WTC11 (cell line): Measurements from ENCODE around the gene PDAP1. TPM values are rescaled to one million over a fixed set of nuclear protein-coding genes. Genes with fewer than 3 reads are reported as not detected.

Experiments
- ATAC-seq: fragments of 200-7000 bp; cut with Tn5 transposase; 2 replicates; pipeline ENCODE4 v1.10.0; 2021; ENCODE audit warnings: mild to moderate bottlenecking, moderate library complexity
- CTCF ChIA-PET: fragments of 300-600 bp; sonication (Branson Sonifier 250); formaldehyde crosslinking; loops from one replicate; lab custom pipeline; 2021; ENCODE audit warnings: antibody characterized with exemption; lab: Charles Lee
- POLR2A ChIA-PET: fragments of 350-600 bp; sonication (Branson Sonifier 250); formaldehyde crosslinking; loops from one replicate; lab custom pipeline; 2021; ENCODE audit warnings: antibody characterized with exemption; lab: Charles Lee
- DNase-seq: peaks from one replicate; pipeline ENCODE4 v3.0.0; 2021; ENCODE audit warnings: low spot score
- H3K27ac Mint-ChIP-seq: 2 replicates; pipeline ENCODE4 v1.8.0; 2021; ENCODE audit warnings: mixed read lengths
- H3K27me3 Mint-ChIP-seq: 2 replicates; pipeline ENCODE4 v1.8.0; 2021; ENCODE audit warnings: low read depth, mild to moderate bottlenecking, moderate library complexity, mixed read lengths
- H3K36me3 Mint-ChIP-seq: 2 replicates; pipeline ENCODE4 v1.8.0; 2021; ENCODE audit warnings: mixed read lengths
- H3K4me1 Mint-ChIP-seq: 2 replicates; pipeline ENCODE4 v1.8.0; 2022; ENCODE audit warnings: mixed read lengths
- H3K4me3 Mint-ChIP-seq: 2 replicates; pipeline ENCODE4 v1.8.0; 2021; ENCODE audit warnings: mild to moderate bottlenecking, moderate library complexity, mixed read lengths
- H3K9me3 Mint-ChIP-seq: 2 replicates; pipeline ENCODE4 v1.8.0; 2021; ENCODE audit warnings: mixed read lengths
- ATF1 ChIP-seq: sonication (generic); formaldehyde crosslinking; IDR thresholded peaks from 2 replicates; pipeline ENCODE4 v1.8.1; 2023; ENCODE audit warnings: mild to moderate bottlenecking, moderate library complexity, missing genetic modification reagents
- ATF3 ChIP-seq: sonication (generic); formaldehyde crosslinking; conservative IDR thresholded peaks from 2 replicates; pipeline ENCODE4 v1.8.1; 2022; ENCODE audit warnings: mild to moderate bottlenecking, missing genetic modification reagents
- CREB1 ChIP-seq: sonication (generic); formaldehyde crosslinking; IDR thresholded peaks from 2 replicates; pipeline ENCODE4 v1.8.0; 2023; ENCODE audit warnings: mild to moderate bottlenecking, missing genetic modification reagents
- E2F5 ChIP-seq: sonication (generic); formaldehyde crosslinking; IDR thresholded peaks from 2 replicates; pipeline ENCODE4 v1.8.1; 2022; ENCODE audit warnings: mild to moderate bottlenecking, moderate library complexity, missing genetic modification reagents
- ELF4 ChIP-seq: sonication (generic); formaldehyde crosslinking; IDR thresholded peaks from 2 replicates; pipeline ENCODE4 v1.8.1; 2022; ENCODE audit warnings: low read depth, mild to moderate bottlenecking, moderate library complexity, missing genetic modification reagents
- FOXP1 ChIP-seq: sonication (generic); formaldehyde crosslinking; IDR thresholded peaks from 2 replicates; pipeline ENCODE4 v1.8.0; 2022; ENCODE audit warnings: missing genetic modification reagents, mild to moderate bottlenecking, moderate library complexity, borderline replicate concordance
- GABPB1 ChIP-seq: sonication (generic); formaldehyde crosslinking; IDR thresholded peaks from 2 replicates; pipeline ENCODE4 v1.8.1; 2023; ENCODE audit warnings: mild to moderate bottlenecking, missing genetic modification reagents
- HMGXB4 ChIP-seq: sonication (generic); formaldehyde crosslinking; IDR thresholded peaks from 2 replicates; pipeline ENCODE4 v1.8.1; 2023; ENCODE audit warnings: mild to moderate bottlenecking, moderate library complexity, missing genetic modification reagents
- IRF2 ChIP-seq: sonication (generic); formaldehyde crosslinking; IDR thresholded peaks from 2 replicates; pipeline ENCODE4 v1.8.0; 2022; ENCODE audit warnings: low read depth, missing genetic modification reagents, borderline replicate concordance
- KAT7 ChIP-seq: sonication (generic); formaldehyde crosslinking; IDR thresholded peaks from 2 replicates; pipeline ENCODE4 v1.8.1; 2023; ENCODE audit warnings: missing genetic modification reagents, mild to moderate bottlenecking, borderline replicate concordance
- NFATC4 ChIP-seq: fragments of 250-450 bp; sonication (Bioruptor Pico); IDR thresholded peaks from 2 replicates; pipeline ENCODE4 v1.9.0; 2021; ENCODE audit warnings: mild to moderate bottlenecking
- ZBTB21 ChIP-seq: sonication (generic); formaldehyde crosslinking; IDR thresholded peaks from 2 replicates; pipeline ENCODE4 v1.8.1; 2023; ENCODE audit warnings: mild to moderate bottlenecking, missing genetic modification reagents, borderline replicate concordance
- ZMAT4 ChIP-seq: fragments of 250-450 bp; sonication (Bioruptor Pico); IDR thresholded peaks from 2 replicates; pipeline ENCODE4 v1.9.0; 2021; ENCODE audit warnings: mild to moderate bottlenecking
- ZNF281 ChIP-seq: sonication (generic); formaldehyde crosslinking; IDR thresholded peaks from 2 replicates; pipeline ENCODE4 v1.8.0; 2023; ENCODE audit warnings: mild to moderate bottlenecking, missing genetic modification reagents
- ZNF317 ChIP-seq: sonication (generic); formaldehyde crosslinking; IDR thresholded peaks from 2 replicates; pipeline ENCODE4 v1.8.1; 2023; ENCODE audit warnings: low read depth, mild to moderate bottlenecking, moderate library complexity, missing genetic modification reagents, borderline replicate concordance
- ZNF416 ChIP-seq: fragments of 250-450 bp; sonication (Bioruptor Pico); IDR thresholded peaks from 2 replicates; pipeline ENCODE4 v1.9.0; 2021; ENCODE audit warnings: mild to moderate bottlenecking, inconsistent platforms
- total RNA-seq: library from RNA; stranded (reverse); gene quantifications from 3 replicates; pipeline ENCODE4 v1.2.3, GENCODE V29; 2021
- TF ChIP-seq, protein P1 (sequence below): sonication (generic); formaldehyde crosslinking; IDR thresholded peaks from 2 replicates; pipeline ENCODE4 v1.8.1; 2022; ENCODE audit warnings: low read depth, mild to moderate bottlenecking, moderate library complexity, missing genetic modification reagents, borderline replicate concordance
- TF ChIP-seq, protein P2 (sequence below): fragments of 250-450 bp; sonication (Bioruptor Pico); IDR thresholded peaks from 2 replicates; pipeline ENCODE4 v1.8.0; 2021; ENCODE audit warnings: mild to moderate bottlenecking
- TF ChIP-seq, protein P3 (sequence below): sonication (generic); formaldehyde crosslinking; IDR thresholded peaks from 2 replicates; pipeline ENCODE4 v1.8.1; 2023; ENCODE audit warnings: mild to moderate bottlenecking, missing genetic modification reagents, moderate library complexity

The PDAP1 gene
- total RNA-seq, 1 experiment from 2014 or later = 177 TPM

- TF ChIP-seq ATF1 (CRISPR knock-in tag) (0 out of 2 replicates have a peak, but pooled peaks have one; percentile 33), HMGXB4 (CRISPR knock-in tag) (peak; percentile 61; the same call in 1 of the 2 replicates), CREB1 (CRISPR knock-in tag) (no peak), FOXP1 (CRISPR knock-in tag) (no peak), NFATC4 (CRISPR knock-in tag) (peak; percentile 71; the same call in 1 of the 2 replicates)
Observed at GRCh38 chr7:99392659-99393354, 15.6 kb downstream of the PDAP1 start (continued).

- CTCF ChIA-PET = interaction anchor here (2.1 to 2.5 kb wide), 2 partner anchors 17 to 26 kb away, joined by 13 to 15 read pairs; partner anchors contain the start of genes BUD31 and PDAP1
- H3K4me3 Mint-ChIP-seq = peak overlapping the region; percentile 77
- no peaks in the 10 kb centered on the region for H3K9me3 Mint-ChIP-seq
- peaks cover 12% of the 10 kb centered on the region for H3K4me1 Mint-ChIP-seq
- no peak for ATAC-seq
- DNase-seq = no peak
- no peaks in the 10 kb centered on the region for H3K27me3 Mint-ChIP-seq
- H3K27ac Mint-ChIP-seq = no peak overlapping the region
- POLR2A ChIA-PET = interaction anchor here (1.0 to 3.5 kb wide), 4 partner anchors 17 to 23 kb away, joined by 3 to 37 read pairs (median 6); partner anchors contain the start of genes ARPC1B, BUD31 and PDAP1
- H3K36me3 Mint-ChIP-seq = peaks cover 26% of the 10 kb centered on the region
- TF ChIP-seq, protein P1, sequence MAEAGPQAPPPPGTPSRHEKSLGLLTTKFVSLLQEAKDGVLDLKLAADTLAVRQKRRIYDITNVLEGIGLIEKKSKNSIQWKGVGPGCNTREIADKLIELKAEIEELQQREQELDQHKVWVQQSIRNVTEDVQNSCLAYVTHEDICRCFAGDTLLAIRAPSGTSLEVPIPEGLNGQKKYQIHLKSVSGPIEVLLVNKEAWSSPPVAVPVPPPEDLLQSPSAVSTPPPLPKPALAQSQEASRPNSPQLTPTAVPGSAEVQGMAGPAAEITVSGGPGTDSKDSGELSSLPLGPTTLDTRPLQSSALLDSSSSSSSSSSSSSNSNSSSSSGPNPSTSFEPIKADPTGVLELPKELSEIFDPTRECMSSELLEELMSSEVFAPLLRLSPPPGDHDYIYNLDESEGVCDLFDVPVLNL (CRISPR knock-in tag) = no peak
- no peak for TF ChIP-seq ZNF416 (CRISPR knock-in tag)
- TF ChIP-seq, protein P2, sequence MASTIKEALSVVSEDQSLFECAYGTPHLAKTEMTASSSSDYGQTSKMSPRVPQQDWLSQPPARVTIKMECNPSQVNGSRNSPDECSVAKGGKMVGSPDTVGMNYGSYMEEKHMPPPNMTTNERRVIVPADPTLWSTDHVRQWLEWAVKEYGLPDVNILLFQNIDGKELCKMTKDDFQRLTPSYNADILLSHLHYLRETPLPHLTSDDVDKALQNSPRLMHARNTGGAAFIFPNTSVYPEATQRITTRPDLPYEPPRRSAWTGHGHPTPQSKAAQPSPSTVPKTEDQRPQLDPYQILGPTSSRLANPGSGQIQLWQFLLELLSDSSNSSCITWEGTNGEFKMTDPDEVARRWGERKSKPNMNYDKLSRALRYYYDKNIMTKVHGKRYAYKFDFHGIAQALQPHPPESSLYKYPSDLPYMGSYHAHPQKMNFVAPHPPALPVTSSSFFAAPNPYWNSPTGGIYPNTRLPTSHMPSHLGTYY (CRISPR knock-in tag) = no peak
- TF ChIP-seq ELF4 (CRISPR knock-in tag) = no peak
- TF ChIP-seq ZMAT4 (CRISPR knock-in tag) = no peak
- TF ChIP-seq, protein P3, sequence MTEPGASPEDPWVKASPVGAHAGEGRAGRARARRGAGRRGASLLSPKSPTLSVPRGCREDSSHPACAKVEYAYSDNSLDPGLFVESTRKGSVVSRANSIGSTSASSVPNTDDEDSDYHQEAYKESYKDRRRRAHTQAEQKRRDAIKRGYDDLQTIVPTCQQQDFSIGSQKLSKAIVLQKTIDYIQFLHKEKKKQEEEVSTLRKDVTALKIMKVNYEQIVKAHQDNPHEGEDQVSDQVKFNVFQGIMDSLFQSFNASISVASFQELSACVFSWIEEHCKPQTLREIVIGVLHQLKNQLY = no peak
- TF ChIP-seq KAT7 (CRISPR knock-in tag) = no peak
- TF ChIP-seq E2F5 = no peak
- no peak for TF ChIP-seq ZNF317 (CRISPR knock-in tag)
- no peak for TF ChIP-seq ZBTB21 (CRISPR knock-in tag)
- TF ChIP-seq GABPB1 (CRISPR knock-in tag) = no peak
- TF ChIP-seq ZNF281 = no peak
- TF ChIP-seq ATF3 (CRISPR knock-in tag) = no peak
- no peak for TF ChIP-seq IRF2
- TF ChIP-seq, all 79 proteins: peak for 0
Observed at GRCh38 chr7:99392046-99392445, 16.4 kb downstream of the PDAP1 start.
